ENCODE data around the gene SALL2. TPM values are rescaled to one million over a fixed set of nuclear protein-coding genes. Genes with fewer than 3 reads are reported as not detected.

The SALL2 gene
- total RNA-seq, 2 experiments from 2014 or later: 2.8 to 2.9 TPM

DNA sequence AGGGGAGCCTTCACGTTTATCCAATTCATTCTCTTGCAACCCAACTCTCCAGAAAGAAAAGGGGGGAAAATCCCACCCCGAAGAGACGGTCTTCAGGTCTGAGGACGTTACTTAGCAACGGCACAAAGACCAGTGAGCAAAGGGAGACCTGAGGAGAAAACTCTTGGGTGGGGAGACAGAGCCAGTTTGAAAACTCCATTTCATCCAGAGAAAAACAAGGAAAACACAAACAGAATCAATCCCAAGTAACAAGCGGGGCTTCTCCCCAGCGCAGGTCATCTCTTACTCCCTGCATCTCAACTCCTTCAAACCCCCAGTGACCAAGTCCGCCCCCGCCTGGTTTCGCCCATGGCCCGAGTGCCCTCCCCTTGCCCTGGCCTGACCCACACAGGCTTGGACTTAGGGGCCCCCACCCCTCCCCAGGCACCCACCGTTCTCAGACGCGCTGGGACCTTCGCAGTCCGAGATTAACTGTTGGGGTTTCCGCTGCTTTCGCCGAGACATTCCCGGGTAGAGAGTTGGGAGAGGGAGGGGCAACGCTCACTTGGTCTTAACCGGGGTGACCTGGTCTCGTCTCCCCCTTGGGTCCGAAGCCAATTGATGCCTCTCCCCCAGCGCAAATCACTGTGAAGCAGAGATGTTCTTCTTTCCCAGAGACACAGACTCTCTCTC is 10.4 kb upstream of the SALL2 start:
- peak overlapping the region; percentile 21 for H3K4me3 Mint-ChIP-seq
- peaks cover 39 to 51% of the 10 kb centered on the region in 2 experiments for H3K27me3 ChIP-seq (ENCODE audit: control insufficient read depth in 1 of 2, insufficient read depth in 2 of 2, low read length in 2 of 2)

DNA sequence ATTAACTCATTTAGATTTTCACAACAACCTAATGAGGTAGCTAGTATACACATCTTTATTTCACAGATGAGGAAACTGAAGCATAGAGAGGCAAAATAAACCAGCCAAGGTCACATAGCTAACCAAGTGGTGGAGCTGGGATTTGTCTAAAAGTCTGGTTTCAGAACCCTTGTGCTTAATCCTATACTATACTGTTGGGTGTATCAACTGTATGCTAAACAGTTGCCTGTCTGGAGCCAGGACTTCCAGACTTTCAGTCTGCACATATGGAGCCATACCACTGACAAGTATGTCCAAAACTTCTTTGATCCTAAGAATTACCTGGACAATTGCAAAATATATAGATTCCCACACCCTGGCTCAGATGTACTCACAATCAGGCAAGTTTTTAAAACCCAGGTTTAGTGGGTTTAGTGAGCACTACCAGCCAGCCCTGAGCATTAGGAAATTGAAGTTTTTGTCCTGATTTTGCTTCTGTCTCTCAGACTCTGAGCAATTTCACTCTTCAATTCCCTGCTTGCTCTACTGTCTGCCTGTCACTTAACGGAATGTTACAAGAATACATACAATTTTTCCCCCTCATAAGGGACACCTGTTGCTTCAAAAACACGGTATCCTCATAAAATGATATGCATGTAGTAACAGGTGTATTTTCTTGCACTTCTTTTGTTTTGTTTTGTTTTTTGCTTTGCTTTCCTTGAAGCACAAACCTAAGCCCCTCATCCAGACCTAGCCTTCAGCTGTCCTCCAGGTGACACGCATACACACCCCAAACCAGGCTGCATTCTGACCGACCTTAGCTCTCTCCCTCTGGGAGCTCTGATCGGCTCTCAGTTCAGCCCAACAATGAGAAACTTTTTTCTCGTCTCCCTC is 9.6 kb upstream of the SALL2 start:
- Mint-ChIP-seq H3K4me1 (ENCODE audit: low read depth) (no peaks in the 10 kb centered on the region), H3K27ac (no peak overlapping the region), H3K36me3 (ENCODE audit: low read depth) (no peaks in the 10 kb centered on the region), H3K27me3 (peaks cover 62% of the 10 kb centered on the region), H3K9me3 (no peaks in the 10 kb centered on the region), H3K4me3 (no peak overlapping the region)
- Histone ChIP-seq H3K27me3 (ENCODE audit: control insufficient read depth in 1 of 2, insufficient read depth in 2 of 2, low read length in 2 of 2) (peaks cover 39 to 51% of the 10 kb centered on the region in 2 experiments), H3K4me3 (ENCODE audit: low read length) (no peak overlapping the region), H3K36me3 (ENCODE audit: insufficient read depth, low read length) (no peaks in the 10 kb centered on the region), H3K4me1 (ENCODE audit: insufficient read depth, low read length) (peaks cover 8% of the 10 kb centered on the region), H3K27ac (ENCODE audit: low read depth in 1 of 2, low read length in 2 of 2) (no peak overlapping the region), H3K9me3 (ENCODE audit: control insufficient read depth in 1 of 2, insufficient read depth in 1 of 2, low read length in 2 of 2) (peaks cover 0 to 4% of the 10 kb centered on the region in 2 experiments)
- ATAC-seq (ENCODE audit: poor library complexity) (no peak), DNase-seq (no peak)
- ChIA-PET POLR2A (interaction anchor here (1.8 kb wide), 1 partner anchor 10 kb away, joined by 4 read pairs; the partner anchor contains the start of gene SALL2), CTCF (no interaction called here)
- TF ChIP-seq, protein P1, sequence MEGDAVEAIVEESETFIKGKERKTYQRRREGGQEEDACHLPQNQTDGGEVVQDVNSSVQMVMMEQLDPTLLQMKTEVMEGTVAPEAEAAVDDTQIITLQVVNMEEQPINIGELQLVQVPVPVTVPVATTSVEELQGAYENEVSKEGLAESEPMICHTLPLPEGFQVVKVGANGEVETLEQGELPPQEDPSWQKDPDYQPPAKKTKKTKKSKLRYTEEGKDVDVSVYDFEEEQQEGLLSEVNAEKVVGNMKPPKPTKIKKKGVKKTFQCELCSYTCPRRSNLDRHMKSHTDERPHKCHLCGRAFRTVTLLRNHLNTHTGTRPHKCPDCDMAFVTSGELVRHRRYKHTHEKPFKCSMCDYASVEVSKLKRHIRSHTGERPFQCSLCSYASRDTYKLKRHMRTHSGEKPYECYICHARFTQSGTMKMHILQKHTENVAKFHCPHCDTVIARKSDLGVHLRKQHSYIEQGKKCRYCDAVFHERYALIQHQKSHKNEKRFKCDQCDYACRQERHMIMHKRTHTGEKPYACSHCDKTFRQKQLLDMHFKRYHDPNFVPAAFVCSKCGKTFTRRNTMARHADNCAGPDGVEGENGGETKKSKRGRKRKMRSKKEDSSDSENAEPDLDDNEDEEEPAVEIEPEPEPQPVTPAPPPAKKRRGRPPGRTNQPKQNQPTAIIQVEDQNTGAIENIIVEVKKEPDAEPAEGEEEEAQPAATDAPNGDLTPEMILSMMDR (IDR thresholded peaks at IDR 0.05): no peak
- intact Hi-C loops (cut with DNase I, micrococcal nuclease): no loop called here

More for the DNA sequence above, 10.4 kb upstream of the SALL2 start:
- Mint-ChIP-seq H3K36me3 (ENCODE audit: low read depth) (no peaks in the 10 kb centered on the region), H3K27me3 (peaks cover 62% of the 10 kb centered on the region), H3K27ac (no peak overlapping the region), H3K4me1 (ENCODE audit: low read depth) (no peaks in the 10 kb centered on the region), H3K9me3 (no peaks in the 10 kb centered on the region)
- intact Hi-C loops (cut with DNase I, micrococcal nuclease): no loop called here
- ATAC-seq (ENCODE audit: poor library complexity) (no peak), DNase-seq (no peak)
- no peaks in the 10 kb centered on the region for H3K36me3 ChIP-seq (ENCODE audit: insufficient read depth, low read length)
- TF ChIP-seq, protein P1 (IDR thresholded peaks at IDR 0.05): no peak
- H3K4me1 ChIP-seq (ENCODE audit: insufficient read depth, low read length): peaks cover 8% of the 10 kb centered on the region
- POLR2A ChIA-PET: interaction anchor here (1.0 to 1.2 kb wide), 3 partner anchors 9 to 25 kb away, joined by 3 to 5 read pairs (median 4); partner anchors contain the start of genes METTL3 and SALL2
- H3K9me3 ChIP-seq (ENCODE audit: control insufficient read depth in 1 of 2, insufficient read depth in 1 of 2, low read length in 2 of 2): peaks cover 0 to 4% of the 10 kb centered on the region in 2 experiments
- CTCF ChIA-PET: interaction anchor here (1.2 kb wide), 1 partner anchor 38 kb away, joined by 4 read pairs; no protein-coding TSS in a partner anchor
- no peak overlapping the region for H3K4me3 ChIP-seq (ENCODE audit: low read length)
- H3K27ac ChIP-seq (ENCODE audit: low read depth in 1 of 2, low read length in 2 of 2): no peak overlapping the region

DNA sequence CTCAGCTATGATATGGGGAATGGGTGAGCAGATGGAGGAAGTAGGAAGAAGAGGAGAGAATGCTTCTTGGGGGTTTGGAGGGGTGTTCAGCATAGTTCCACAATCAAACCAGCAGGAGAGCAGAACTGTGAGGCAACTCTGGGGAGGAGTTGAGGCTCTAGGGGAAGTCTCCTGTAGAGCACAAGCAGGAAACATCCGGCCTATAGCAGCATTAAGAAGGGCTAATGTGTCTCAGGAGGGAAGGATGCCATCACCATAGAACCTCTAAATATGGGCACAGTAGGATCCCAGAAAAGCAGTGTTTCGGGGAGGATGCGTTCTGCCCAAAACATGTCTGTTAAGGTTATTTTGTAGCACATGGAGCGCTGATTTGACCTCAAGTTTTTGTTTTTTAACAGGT is 8.4 kb upstream of the SALL2 start:
- ATAC-seq (ENCODE audit: poor library complexity) (no peak), DNase-seq (no peak)
- H3K36me3 Mint-ChIP-seq (ENCODE audit: low read depth): no peaks in the 10 kb centered on the region
- H3K9me3 Mint-ChIP-seq: no peaks in the 10 kb centered on the region
- peaks cover 39 to 46% of the 10 kb centered on the region in 2 experiments for H3K27me3 ChIP-seq (ENCODE audit: control insufficient read depth in 1 of 2, insufficient read depth in 2 of 2, low read length in 2 of 2)
- TF ChIP-seq, protein P1 (IDR thresholded peaks at IDR 0.05): no peak
- intact Hi-C loops (cut with DNase I, micrococcal nuclease): no loop called here
- H3K27ac Mint-ChIP-seq: no peak overlapping the region
- H3K27ac ChIP-seq (ENCODE audit: low read depth in 1 of 2, low read length in 2 of 2): no peak overlapping the region
- H3K4me3 Mint-ChIP-seq: no peak overlapping the region
- peaks cover 0 to 4% of the 10 kb centered on the region in 2 experiments for H3K9me3 ChIP-seq (ENCODE audit: control insufficient read depth in 1 of 2, insufficient read depth in 1 of 2, low read length in 2 of 2)
- H3K27me3 Mint-ChIP-seq: peaks cover 59% of the 10 kb centered on the region
- ChIA-PET CTCF (no interaction called here), POLR2A (interaction anchor here (1.8 kb wide), 1 partner anchor 9 kb away, joined by 4 read pairs; the partner anchor contains the start of gene SALL2)
- H3K4me3 ChIP-seq (ENCODE audit: low read length): no peak overlapping the region
- no peaks in the 10 kb centered on the region for H3K36me3 ChIP-seq (ENCODE audit: insufficient read depth, low read length)
- no peaks in the 10 kb centered on the region for H3K4me1 Mint-ChIP-seq (ENCODE audit: low read depth)
- peaks cover 8% of the 10 kb centered on the region for H3K4me1 ChIP-seq (ENCODE audit: insufficient read depth, low read length)

Data from CD4-positive, alpha-beta T cell (primary cell).